Stimulated activated CD4-positive, alpha-beta T cell treated with anti-CD3 and anti-CD28 coated beads, Interleukin-15, amount 100 ng/mL, for 48 hours (primary cell): ENCODE data around the gene WASHC2A.
"Not testable (repeated sequence)": the region's sequence is repeated elsewhere in the genome, so short reads cannot be mapped to it uniquely, and the experiment has no call there.

ENCODE experiments used
- DNase-seq, 2 donors: peaks; one replicate each; pipeline ENCODE4 v3.0.0-alpha.2; 2020; ENCODE audit warnings: low read depth in 2 of 2

Gene WASHC2A

DNA sequence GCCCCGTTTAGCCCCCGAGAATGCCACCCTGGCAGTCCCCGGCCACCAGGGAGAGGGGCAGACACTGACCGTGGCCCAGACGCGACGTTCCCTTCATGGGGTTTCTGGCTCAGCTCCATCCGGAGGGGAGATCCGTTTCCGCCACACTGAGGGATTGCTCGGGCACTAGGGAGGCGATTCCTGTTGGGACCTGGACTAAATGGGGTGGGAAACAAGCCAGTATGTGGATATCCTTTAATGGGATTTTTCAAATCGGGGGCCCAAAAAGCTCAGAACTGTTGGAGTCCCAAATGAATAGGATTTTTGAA, 552 bp downstream of the WASHC2A start:
- DNase-seq: not testable (repeated sequence)

- DNase-seq: not testable (repeated sequence)
Observed at GRCh38 chr10:50075139-50075538, 7.4 kb downstream of the WASHC2A start.

GRCh38 chr10:50075544-50075943, 7.8 kb downstream of the WASHC2A start:
- not testable (repeated sequence) for DNase-seq

GRCh38 chr10:50091304-50091703, 23.6 kb downstream of the WASHC2A start:
- not testable (repeated sequence) for DNase-seq

GRCh38 chr10:50092928-50093327, 25.2 kb downstream of the WASHC2A start:
- not testable (repeated sequence) for DNase-seq

GRCh38 chr10:50094630-50095029, 26.9 kb downstream of the WASHC2A start:
- DNase-seq: not testable (repeated sequence)

DNA sequence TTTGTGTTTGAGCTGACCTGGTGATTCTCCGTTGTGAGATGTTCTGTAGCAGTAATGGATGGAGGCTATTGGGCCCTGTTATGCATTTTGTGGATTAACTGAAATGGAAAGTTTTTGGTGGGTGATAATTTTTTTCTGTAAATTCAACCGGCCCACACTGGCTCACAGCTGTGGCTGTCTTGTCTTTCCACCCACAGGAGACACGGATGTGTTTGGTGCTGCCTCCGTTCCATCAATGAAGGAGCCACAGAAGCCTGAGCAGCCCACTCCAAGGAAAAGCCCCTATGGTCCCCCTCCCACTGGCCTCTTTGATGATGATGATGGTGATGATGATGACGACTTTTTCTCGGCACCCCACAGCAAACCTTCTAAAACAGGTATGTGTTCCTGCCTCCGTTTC, 27.6 kb downstream of the WASHC2A start:
- DNase-seq: not testable (repeated sequence)

- DNase-seq: not testable (repeated sequence)
Observed at GRCh38 chr10:50096722-50097121, 29.0 kb downstream of the WASHC2A start.

- DNase-seq: not testable (repeated sequence)
Observed at GRCh38 chr10:50098645-50099044, 30.9 kb downstream of the WASHC2A start.

DNA sequence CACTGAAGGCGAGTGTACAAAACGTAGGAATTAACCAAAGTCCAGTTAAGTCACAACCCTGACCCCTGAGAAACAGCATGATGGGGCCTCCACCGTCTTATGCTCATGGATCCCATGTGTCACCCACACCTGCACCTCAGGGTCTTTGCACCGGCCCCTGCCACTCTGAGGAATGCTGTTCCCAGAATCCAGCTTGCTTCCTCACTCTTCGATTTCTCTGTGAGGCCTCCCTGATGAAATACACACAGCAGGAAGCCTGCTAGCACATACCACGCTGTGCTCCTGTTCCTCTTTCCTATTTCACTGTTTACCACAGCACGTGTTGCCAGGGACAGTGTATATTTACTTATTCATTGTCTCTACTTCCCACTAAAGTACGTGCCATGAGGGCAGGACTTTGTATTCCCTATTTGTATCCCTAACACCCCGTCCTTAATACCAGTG, 33.4 kb downstream of the WASHC2A start:
- not testable (repeated sequence) for DNase-seq

DNA sequence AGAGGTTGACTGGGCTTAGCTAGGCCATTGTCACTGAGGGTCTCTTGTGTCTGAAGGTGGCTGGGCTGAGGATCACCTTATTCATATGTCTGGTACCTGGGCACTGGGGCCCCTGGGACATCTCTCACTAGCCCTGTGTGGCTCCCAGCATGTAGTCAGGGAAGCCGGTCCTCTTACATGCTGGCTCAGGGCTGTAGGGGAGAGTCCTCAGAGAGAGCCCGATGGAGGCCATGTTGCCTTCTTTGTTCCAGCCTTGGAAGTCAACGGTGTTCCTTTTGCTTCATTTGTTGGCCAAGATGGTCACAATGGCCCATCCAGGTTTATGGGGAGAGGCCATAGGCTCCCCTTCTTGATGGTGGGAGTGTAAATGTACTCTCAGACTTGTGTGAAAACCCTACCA, 34.0 kb downstream of the WASHC2A start:
- DNase-seq: not testable (repeated sequence)

GRCh38 chr10:50102267-50102666, 34.5 kb downstream of the WASHC2A start:
- DNase-seq: not testable (repeated sequence)

DNA sequence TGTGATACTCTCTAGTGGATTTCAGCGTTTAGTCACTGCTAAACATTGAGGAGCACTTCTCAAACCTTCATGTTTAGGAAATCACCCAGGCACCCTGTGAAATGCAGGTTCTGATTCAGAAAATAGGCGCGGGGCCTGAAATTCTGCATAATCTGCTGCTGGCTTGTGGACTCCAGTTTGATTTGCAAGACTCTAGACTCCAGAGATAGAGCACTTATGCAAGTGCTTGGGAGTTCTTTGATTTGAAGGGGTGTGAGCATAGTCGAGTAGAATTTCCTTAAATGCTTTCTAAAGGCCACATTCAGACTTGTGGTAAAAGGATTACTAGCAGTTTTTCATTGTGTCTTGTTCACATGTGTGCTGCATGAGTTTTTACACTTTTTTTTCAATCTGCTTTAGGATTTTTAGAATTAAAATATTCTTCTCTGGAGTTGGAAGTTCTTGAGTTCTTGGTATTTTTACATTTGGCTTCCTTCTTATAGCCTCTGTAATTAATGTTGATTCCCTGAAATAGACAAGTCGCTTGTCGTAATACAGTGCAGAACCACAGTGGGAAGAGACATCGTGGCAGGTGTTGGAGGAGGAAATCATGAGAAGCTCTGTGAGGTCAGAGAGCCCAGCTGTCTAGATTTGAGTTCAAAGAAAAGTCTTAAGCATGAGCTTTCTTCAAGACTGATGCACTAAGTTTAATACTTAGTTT, 41.4 kb downstream of the WASHC2A start:
- not testable (repeated sequence) for DNase-seq

DNA sequence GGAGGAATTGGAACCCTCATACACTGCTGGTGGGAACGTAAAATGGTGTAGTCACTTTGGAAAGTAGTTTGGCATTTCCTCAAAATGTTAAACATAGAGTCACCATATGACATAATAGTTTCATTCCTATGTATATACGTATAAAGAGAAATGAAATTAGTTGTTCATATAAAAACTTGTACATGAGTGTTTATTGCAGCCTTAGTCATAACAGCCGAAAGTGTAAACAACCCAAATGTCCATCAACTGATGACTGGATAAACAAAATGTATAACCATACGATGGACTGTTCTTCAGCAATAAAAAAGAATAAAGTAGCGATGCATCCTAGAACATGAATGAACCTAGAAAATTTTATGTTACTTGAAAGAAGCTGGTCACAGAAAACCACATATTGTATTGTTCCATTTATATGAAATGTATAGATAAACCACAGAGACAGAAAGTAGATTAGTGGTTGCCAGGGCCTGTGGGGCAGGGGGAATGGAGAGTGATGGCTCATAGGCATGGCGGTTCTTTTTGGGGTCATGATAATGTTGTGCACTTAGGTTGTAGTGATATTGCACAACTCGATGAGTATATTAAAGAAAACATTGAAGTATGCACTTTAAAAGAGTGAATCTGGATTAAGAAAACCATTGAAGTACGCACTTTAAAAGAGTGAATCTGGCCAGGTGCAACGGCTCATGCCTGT, 44.8 kb downstream of the WASHC2A start:
- DNase-seq: not testable (repeated sequence)

GRCh38 chr10:50126765-50127164, 59.0 kb downstream of the WASHC2A start:
- not testable (repeated sequence) for DNase-seq

- not testable (repeated sequence) for DNase-seq
Observed at GRCh38 chr10:50127770-50128292, 60.1 kb downstream of the WASHC2A start.

DNA sequence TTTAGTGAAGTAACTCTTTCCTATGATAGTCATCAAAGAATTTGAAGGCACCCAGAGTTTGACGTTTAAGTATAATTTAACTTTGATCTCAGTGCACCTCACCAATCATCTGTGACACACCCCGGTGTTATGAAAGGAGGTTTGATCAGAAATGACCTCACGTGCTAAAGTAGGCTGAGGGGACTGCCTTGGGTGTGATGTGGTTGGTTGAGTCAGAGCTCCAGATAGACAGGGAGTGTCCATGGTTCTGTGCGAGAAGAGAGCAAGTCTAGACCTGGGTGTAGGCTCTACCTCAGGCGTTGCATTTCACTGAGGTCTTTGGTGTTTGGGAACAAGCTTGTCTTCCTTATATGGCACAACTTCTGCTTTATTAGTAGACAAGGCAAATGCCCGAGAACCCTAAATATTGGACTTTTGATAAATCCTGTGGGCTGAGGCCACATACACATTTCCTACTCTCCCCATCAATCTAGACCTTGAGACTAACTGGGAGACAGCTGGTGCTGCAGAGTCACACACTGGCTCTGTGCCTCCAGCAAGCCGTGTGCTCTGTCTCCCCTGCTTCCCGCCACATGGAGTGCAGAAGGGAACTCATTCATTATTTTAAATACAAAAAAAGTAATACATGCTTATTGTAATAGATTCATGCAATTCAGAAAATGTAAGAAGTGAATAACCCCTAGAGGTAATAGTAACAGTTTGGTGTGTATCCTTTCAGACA, 63.7 kb downstream of the WASHC2A start:
- DNase-seq: not testable (repeated sequence)

DNA sequence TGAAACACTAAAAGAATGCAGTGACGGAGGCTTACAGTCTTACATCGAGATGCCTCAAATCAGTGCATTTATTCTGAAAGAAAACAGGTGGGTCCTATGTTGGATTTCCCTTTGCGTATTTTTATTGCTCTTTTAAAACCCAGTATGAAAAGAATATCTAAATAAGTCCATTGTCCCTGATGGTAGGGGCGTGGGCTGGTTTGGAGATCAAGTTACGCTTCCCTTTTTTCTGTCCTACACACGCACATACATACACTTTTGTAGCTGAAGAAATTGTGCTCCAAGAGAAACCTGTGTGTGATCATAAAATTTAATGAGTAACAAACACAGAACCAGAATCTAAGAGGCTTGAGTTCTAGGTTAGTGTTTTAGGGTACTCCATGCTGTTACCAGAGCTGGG, 64.6 kb downstream of the WASHC2A start:
- not testable (repeated sequence) for DNase-seq

- not testable (repeated sequence) for DNase-seq
Observed at GRCh38 chr10:50132841-50133240, 65.1 kb downstream of the WASHC2A start.

- not testable (repeated sequence) for DNase-seq
Observed at GRCh38 chr10:50143512-50144174, 75.9 kb downstream of the WASHC2A start.

GRCh38 chr10:50145575-50145974, 77.8 kb downstream of the WASHC2A start:
- DNase-seq: not testable (repeated sequence)
